T-helper 1 cell treated with Interleukin-12 subunit alpha and Interleukin-12 subunit beta and Interleukin-4 antibody, amounts not matched to agents 30 ng/mL and 1 ng/mL, for 36 hours (primary cell): ENCODE results near the gene CPSF7. TPM values are rescaled to one million over a fixed set of nuclear protein-coding genes. Genes with fewer than 3 reads are reported as not detected.
"Not testable (repeated sequence)": the region's sequence is repeated elsewhere in the genome, so short reads cannot be mapped to it uniquely, and the experiment has no call there.

Source experiments
- intact Hi-C: fragments of 100-400 bp; cut with micrococcal nuclease; formaldehyde crosslinking; loops from one replicate; pipeline ENCODE4 v1.15.1; 2024
- total RNA-seq: library from RNA; stranded (reverse); gene quantifications from 2 replicates; pipeline ENCODE4 v1.2.3, GENCODE V29; 2022

Gene CPSF7
- total RNA-seq, 1 donor from 2014 or later: 115 TPM

DNA sequence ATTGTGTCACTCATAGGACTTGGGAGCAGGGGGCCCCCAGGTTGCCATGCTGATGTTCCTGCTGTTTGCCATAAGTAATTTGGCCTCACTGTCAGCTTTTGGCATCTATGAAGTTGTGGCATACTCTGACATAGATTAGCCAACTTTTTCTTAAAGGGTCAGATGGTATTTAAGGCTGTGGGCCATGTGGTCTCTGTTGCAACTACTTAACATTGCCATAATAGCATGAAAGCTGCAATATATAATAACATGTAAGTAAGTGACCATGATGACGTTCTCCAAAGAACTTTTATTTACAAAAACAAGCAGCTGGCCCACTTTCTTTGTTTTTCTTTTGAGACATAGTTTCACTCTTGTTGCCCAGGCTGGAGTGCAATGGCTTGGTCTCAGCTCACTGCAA lies 39.6 kb downstream of the CPSF7 start:
- intact Hi-C loops: loop anchor here (10.0 kb wide), 1 partner anchor 365 kb away; no protein-coding TSS in a partner anchor

DNA sequence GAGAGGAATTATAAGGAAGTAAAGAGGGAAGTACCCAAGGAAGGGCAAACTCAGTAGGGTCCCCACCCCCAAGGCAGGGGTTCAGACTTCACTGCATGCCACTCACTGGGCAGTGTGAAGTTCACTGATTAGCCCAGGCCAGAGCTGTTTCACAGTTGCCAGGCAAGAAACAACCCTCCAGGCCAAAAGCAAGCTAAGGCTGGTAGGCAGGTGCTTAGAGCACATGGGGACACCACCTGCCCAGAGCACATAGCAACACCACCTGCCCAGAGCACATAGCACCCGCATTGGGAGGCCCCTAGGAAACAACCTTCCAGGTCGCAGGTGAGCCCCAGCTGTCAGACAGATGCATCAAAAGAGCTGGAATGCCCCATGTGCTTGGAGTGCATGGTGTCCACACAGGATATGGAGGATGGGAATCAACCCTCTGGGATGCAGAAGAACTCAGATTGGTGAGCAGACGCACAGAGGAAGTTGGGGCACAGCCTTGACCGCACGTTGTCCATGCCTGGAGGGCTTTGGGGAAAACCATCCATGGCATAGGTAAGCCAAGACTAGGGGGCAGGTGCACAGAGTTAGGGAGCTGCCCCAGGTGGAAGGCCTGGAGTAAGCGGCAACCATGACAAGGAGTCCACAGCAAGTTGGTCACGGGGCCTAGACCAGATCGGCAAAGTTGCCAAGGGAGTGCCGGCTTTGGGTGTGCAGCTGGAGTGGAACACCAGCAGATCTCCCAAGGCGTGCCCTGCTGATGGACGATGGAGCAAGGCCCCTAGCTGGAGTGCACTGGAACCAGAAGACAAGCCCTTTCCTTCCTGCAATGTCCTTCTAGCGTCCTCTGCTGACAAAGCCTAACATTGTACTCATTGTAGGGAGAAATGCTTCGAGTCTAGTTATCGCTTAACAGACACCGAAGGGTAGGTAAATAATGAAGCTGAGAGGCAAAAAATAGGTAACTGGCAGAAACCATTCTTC lies 45.2 kb downstream of the CPSF7 start:
- intact Hi-C loops: loop anchor here (1.0 kb wide), 5 partner anchors 22 to 553 kb away; partner anchors contain the start of gene TMEM138

DNA sequence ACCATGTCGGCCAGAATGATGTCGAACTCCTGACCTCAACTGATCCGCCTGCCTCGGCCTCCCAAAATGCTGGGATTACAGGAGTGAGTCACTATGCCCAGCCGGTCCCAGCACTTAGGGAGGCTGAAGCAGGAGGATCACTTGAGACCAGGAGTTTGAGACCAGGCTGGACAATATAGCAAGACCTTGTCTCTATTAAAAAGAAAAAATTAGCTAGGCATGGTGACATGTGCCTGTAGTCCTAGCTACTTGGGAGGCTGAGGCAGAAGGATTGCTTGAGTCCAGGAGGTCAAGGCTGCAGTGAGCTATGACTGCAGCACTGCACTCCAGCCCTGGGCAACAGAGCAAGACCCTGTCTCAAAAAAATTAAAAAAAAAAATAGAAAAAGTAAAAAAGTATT lies 45.9 kb downstream of the CPSF7 start:
- intact Hi-C loops: not testable (repeated sequence)

- intact Hi-C loops: no loop called here
These were observed 48.9 kb downstream of the CPSF7 start for GRCh38 chr11:61380884-61381283.

DNA sequence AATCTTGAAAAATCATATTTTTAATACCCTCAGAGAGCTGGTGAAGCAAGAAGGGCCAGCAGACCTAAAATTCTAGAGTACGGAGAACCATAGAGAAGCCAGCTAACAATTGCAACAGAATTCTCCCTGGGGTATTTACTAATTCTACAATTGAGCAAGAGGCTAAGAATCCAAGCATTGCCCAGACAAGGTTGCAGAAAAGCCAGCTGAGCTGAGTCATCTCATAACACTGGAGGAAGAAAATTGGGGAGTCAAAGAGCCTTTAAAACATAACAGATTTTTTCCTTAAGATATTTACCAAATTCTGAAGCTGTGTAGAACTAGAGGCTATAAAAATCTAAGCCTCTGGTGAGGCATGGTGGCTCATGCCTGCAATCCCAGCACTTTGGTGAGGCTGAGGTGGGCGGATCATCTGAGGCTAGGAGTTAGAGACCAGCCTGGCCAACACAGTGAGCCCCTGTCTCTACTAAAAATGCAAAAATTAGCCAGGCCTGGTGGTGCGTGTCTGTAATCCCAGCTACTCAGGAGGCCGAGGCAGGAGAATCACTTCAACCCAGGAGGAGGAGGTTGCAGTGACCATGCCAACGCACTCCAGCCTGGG lies 51.0 kb downstream of the CPSF7 start:
- intact Hi-C loops: no loop called here

GRCh38 chr11:61377461-61378160 lies 52.2 kb downstream of the CPSF7 start:
- intact Hi-C loops: no loop called here

GRCh38 chr11:61375761-61376108 lies 54.0 kb downstream of the CPSF7 start:
- intact Hi-C loops: no loop called here

- intact Hi-C loops: no loop called here
These were observed 56.9 kb downstream of the CPSF7 start for GRCh38 chr11:61372659-61373420.

DNA sequence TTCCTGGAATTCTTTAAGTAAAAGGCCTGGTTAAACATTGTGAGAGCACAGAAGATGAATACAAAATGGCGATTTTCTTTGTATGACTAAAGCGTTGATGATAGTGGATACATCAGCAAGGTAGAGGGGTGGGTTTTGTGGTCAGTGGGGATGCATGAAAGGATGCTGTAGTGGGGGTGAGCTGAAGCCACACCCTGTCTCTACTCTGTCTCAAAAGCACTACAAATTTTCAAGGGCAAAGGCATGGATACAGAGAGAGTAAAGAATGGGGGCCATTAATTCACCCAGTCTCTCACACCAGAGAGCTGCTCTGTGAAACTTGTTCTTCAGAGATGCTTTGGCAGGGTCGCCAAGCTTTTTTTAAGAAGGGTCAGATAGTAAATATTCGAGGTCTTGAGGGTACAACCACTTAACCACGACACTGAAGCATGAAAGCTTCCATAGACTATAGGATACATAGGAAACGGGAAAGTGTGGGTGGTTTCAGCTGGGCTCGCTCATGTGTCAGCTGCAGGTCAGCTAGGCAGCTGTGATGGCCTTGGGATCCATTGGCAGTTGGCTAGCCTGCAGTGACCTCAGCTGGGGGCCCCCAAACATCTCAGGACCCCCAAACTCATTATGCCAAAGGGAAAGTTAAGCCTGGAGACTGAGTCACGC lies 59.3 kb downstream of the CPSF7 start:
- intact Hi-C loops: no loop called here

DNA sequence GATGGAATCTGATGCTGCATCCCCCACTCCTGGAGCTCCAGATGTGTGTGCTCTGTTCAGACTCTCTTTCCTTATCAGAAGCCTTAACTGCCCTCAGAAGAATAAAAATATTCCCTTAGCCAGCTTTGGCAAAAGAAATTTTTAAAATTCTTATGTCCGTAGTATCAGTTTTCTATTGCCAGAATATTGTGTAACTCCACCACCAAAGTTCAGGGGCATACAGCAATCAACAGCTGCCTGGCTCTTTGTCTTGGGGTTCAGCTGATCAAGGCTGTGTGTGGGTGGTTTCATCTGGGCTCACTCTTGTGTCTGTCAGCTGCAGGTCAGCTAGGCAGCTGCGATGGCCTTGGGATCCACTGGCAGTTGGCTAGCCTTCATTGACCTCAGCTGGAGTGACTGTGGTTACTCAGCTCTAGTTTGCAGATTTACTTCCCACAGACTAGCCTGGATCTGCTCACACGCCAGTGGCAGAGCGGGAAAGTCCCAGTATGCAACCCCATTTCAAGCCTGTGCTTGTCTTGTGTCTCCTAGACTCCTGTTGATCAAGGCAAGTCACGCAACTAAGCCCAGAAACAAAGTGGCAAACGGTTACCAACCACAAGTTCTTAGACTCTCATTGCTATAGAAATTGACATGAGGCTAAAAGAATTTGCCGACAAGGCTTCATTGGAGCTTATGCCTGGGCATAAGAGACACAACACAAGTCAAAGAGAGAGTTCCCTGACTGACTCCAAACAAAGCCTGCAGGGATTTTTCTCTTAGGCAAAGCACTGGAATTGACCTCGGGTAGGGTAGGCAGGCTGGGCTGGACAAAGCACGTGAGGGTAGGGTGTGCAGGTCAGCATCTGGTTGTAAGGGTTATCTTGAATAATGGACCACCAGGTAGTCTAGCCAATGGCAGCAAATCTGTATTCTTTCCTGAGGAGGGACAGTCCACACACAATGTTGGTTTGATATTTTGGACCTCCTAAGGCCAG lies 60.1 kb downstream of the CPSF7 start:
- intact Hi-C loops: no loop called here

DNA sequence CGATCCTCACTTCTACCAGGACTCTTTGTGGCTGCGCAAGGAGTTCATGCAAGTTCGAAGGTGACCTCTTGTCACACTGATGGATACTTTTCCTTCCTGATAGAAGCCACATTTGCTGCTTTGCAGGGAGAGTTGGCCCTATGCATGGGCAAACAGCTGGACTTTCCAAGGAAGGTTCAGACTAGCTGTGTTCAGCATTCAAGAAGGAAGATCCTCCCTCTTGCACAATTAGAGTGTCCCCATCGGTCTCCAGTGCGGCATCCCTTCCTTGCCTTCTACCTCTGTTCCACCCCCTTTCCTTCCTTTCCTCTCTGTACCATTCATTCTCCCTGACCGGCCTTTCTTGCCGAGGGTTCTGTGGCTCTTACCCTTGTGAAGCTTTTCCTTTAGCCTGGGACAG lies 61.1 kb downstream of the CPSF7 start:
- intact Hi-C loops: no loop called here

DNA sequence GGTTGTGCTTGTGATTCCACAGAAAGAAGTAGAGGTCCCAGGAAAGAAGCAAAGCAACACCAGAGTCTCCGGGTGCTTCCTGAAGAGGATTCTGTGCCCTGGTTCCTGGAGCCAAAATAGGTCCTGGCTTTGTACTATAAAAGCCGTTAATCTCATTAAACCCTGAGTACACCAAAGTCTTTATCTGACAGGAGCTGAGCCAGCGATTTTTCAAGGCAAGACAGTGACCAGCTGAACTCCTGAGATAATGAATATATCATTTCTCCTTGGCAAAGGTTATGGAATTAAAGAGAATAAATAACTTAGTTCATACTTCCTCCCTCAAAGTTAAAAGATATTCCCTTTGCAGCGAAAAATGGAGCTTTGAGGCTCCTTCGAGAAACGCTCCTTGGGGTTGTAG lies 62.4 kb downstream of the CPSF7 start:
- intact Hi-C loops: no loop called here

DNA sequence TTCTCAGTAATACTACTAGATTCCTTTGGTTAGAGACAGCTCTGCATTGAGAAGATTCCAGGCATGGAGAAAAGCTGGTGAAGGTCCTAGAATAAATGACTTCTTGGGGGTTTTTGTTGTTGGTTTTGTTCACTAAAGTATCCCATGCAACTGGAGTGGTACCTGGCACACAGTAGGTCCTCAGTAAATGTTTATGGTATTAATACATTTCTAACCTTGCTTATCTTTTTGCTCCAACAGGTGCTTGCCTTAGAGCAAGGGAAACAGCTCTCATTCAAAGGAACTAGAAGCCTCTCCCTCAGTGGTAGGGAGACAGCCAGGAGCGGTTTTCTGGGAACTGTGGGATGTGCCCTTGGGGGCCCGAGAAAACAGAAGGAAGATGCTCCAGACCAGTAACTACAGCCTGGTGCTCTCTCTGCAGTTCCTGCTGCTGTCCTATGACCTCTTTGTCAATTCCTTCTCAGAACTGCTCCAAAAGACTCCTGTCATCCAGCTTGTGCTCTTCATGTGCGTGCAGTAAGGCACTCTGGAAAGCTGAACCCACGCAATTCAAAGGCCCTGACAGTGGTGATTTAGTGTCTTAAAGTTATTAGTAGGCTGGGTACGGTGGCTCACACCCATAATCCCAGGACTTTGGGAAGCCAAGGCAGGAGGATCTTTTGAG lies 65.6 kb downstream of the CPSF7 start:
- intact Hi-C loops: loop anchor here (5.0 kb wide), 2 partner anchors 522 to 1697 kb away; partner anchors contain the start of genes CCDC86 and PATL1

DNA sequence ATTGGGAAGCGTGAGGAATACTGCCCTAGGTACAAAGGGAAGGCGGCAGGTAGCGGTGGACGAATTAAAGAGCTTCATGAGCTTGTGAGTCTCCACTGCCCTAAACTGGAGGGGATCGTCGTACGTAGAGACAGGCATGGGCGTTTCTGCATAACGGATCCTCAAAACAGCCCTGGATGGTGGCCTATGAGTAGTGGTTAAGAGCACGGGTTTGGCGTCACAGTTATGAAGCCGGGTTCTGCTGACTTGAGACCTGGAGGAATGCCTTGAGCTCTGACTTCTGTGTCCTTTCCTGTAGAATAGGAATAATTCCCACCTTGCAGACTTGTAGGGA lies 67.3 kb downstream of the CPSF7 start:
- intact Hi-C loops: loop anchor here (1.0 to 5.0 kb wide), 8 partner anchors 23 to 1695 kb away; partner anchors contain the start of genes CCDC86, FEN1, PATL1 and PRPF19

DNA sequence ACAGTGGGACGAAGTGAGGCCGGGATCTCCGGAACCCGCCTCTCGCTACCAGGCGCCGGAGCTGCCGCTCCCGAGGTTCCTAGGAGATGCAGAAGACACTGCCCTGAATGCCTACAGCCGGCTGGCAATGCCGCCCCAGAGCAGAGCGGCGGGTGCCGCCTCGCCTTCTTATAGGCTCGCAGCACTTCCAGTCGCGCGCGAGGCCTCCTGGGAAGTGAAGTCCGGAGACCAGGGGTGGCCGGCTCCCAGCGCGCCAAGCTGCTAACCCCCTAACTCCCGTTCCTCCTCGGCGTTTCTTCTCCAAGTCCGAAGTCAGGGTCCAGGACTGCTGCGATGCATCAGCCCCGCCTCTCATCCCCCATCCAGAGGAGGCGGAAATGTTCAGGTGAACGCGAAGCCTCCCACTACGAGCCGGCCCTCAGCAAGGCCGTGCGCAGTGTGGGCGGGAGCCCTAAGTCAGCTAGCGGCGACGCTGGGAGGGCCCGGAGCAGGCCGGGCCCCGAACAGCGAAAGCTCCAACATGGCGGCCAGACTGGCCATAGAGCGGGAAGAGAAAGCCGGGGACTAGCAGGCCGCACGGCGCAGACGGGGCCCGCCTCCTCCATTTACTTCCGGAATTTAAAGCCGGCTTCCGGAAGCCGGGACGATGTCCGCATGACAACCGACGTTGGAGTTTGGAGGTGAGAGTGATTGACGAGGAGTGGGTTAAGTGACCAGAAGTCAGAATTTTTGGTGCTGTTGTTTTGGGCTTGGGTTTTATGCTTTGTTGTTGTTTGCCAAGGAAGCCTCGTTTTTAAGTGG lies 67.8 kb downstream of the CPSF7 start, which contains the start of the genes CYB561A3 and TMEM138:
TSS of gene CYB561A3 (minus strand) at position 142 of the 801 bp plus-strand sequence. CDS start 5,169 bp downstream, outside the sequence.
TSS of gene TMEM138 (plus strand) at position 634 of the 801 bp plus-strand sequence. CDS start 2,017 bp downstream, outside the sequence.
- intact Hi-C loops: loop anchor here (1.0 to 5.0 kb wide), 9 partner anchors 23 to 1695 kb away; partner anchors contain the start of genes CCDC86, CPSF7, FEN1 and PATL1

- intact Hi-C loops: loop anchor here (1.0 to 5.0 kb wide), 3 partner anchors 68 to 1694 kb away; partner anchors contain the start of genes CCDC86, CPSF7 and PATL1
These were observed 68.5 kb downstream of the CPSF7 start for GRCh38 chr11:61361237-61361740.

DNA sequence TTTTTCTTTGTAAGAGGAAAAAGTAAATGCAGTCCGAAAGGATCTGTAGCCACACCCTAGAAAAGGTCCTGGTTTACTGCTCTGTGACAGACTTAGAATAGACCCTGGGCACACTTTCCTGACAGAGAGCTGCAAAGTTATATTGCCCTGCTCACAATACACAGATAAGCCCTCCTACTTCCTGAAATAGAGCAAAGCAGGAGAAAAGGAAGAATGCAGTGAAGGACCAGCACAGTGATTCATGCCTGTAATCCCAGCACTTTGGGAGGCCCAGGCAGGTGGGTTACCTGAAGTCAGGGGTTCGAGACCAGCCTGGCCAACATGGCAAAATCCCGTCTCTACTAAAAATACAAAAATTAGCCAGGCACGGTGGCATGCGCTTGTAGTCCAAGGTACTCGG lies 70.3 kb downstream of the CPSF7 start:
- intact Hi-C loops: no loop called here
